AG08395 (cell line): ENCODE data around the gene FIZ1.
"Not testable (repeated sequence)": the region's sequence is repeated elsewhere in the genome, so short reads cannot be mapped to it uniquely, and the experiment has no call there.

Source experiments
- DNase-seq: peaks from one replicate; pipeline ENCODE4 v3.0.0; 2012; ENCODE audit warnings: mixed read lengths, low spot score

The FIZ1 gene

DNA sequence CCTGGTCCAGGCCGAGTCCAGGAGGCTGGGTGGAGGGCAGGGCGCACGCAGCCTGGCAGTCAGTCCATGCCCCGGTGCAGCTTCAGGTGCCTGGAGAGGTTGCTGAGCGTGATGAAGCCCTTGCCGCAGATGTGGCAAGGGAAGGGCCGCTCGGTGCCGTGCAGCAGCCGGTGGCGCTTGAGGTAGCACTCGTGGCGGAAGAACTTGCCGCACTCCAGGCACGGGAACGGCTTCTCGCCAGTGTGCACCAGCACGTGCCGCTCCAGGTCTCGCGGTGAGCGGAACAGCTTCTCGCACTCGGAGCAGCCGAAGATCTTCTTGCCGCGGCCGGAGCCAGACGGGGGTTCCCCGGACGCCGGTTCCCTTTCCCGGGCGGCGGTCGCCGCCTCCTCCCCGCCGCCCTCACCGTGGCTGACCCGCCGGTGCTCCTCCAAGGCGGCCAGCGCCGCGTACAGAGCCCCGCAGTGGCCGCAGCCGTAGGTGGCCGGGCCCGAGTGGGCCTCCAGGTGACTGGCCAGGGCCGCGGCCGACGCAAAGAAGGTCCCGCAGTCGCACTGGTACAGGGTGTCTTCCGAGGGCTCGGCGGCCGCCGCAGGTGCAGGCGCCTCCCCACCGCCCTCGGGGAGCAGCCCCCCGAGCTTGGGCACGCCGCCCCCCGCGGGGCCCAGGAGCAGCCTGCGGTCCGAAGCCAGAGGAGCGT is 6.8 kb downstream of the FIZ1 start:
- no peak for DNase-seq

DNA sequence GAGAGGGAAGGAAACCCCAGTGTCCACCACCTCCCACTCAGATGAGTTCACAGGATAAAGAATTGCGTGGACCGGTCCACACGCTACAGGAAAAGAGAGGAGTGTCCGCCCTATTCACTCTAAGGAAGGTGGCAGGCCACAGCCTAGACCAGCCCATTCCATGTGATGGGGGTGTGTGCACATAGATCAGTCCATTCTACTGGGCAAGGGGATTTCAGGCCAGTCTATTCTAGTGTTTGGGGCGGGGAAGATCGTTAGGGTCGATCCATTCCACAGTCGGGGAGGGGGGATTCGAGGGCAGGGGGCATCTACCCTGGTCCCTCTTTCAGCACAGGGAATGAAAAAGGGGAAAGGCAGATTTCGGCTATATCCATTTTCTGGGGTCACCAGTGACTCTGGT is 7.8 kb downstream of the FIZ1 start:
- DNase-seq: no peak

DNA sequence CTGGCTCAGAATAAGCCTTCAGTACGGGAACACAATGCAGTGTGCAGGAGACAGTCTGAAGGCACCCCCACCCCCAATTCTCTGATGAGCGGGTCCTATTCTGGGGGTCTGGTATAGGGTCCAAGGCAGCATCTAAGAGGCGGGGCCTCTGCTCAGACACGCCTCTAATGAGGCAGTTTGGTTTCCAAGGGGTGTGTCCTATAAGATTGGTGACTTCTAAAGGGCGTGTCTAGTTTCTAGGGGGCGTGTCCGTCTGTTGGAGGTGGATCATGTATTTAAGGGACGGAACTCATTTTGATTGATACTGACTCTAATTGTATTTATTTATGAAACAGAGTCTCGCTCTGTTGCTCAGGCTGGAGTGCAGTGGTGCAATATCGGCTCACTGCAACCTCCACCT is 8.7 kb downstream of the FIZ1 start:
- no peak for DNase-seq

DNA sequence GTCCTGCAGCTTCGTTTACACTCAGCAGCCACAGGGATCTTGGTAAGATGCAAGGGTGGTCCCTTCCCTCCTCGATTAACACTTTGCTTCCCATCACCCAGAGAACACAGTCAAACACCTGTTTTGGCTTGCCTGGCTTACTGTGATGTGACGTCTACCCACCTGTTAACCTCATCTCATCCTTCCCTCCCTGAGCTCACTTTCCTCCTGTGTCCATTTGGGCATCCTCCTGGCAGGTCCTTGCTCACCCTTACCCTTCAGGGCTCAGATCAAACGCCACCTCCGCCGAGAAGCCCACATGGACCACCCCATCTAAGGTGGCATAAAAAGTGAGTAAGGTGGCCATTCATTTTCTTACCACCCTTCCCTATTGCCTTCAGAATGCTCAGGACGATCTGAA is 9.2 kb downstream of the FIZ1 start:
- no peak for DNase-seq

DNA sequence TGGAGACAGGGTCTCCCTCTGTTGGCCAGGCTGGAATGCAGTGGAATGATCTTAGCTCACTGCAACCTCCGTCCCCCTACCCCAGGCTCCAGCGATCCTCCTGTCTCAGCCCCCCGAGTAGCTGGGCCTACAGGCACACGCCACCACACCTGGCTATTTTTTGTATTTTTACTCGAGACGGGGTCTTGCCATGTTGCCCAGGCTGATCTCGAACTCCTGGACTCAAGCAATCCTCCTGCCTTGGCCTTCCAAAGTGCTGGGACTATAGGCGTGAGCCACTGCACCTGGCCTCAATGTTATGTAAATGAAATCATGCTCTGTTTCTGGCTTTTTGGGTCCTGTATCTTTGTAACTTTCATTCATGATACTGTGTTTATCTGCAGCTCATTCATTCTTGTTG is 10.6 kb downstream of the FIZ1 start:
- DNase-seq: no peak

- peak; percentile 96 for DNase-seq
These were observed 12.2 kb downstream of the FIZ1 start for GRCh38 chr19:55586976-55587668.

GRCh38 chr19:55585658-55586339 is 13.5 kb downstream of the FIZ1 start:
- DNase-seq: peak; percentile 52

DNA sequence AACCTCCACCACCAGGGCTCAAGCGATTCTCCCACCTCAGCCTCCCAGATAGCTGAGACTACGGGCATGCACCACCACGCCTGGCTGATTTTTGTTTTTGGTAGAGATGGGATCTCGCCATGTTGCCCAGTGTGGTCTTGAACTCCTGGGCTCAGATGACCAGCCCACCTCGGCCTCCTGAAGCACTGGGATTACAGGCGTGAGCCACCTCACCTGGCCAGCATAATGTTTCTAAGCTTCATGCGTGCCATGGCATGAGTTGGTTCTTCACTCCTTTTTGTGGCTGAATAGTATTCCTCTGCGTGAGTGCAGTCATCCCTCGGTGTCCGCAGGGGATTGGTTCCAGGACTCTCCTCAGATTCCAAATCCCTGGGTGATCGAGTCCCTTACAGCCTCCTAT is 14.4 kb downstream of the FIZ1 start:
- no peak for DNase-seq

DNA sequence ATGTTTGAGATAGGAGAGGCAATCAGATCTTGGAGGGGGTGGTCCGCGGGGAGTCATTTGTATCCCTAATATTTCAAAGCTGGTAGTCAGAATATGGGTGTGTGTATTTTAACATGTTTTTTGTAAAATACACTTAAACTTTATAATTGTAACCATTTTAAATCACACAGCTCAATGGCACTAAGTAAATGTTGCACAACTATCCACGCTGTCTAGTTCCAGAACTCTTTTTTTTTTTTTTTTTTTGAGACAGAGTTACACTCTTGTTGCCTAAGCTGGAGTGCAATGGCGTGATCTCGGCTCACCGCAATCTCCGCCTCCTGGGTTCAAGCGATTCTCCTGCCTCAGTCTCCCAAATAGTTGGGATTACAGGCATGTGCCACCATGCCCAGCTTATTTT is 15.4 kb downstream of the FIZ1 start:
- DNase-seq: not testable (repeated sequence)

GRCh38 chr19:55582284-55582683 is 17.0 kb downstream of the FIZ1 start:
- DNase-seq: not testable (repeated sequence)

GRCh38 chr19:55581823-55582223 is 17.5 kb downstream of the FIZ1 start:
- no peak for DNase-seq

GRCh38 chr19:55581145-55581822 is 18.0 kb downstream of the FIZ1 start:
- no peak for DNase-seq

DNA sequence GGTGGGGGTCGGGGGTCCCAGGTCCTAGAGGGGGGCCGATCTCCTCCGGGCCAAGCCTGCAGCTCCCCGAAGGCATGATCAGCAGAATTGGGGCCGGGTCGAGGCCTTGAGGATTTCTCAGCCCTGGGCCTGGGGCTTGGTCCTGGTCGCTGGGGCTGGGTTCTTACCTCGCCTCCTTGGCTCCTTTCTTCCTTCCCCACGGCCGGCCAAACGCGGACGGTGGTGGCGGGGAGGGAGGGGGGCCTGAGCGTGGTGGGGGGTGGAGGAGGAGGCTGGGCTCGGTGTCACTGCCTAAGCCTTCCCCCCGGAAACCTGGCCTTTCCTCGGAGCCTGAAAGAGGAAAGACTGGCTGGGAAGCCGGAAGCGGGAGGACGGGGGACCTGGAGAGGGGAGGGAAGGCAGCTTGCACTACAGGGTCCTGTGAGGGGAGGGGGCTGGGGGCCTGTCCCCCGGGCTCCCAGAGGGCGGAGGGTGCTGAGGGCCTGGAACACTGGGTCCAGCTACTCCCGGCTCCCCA is 18.6 kb downstream of the FIZ1 start, which contains the start of gene ZNF579:
TSS of gene ZNF579 (minus strand) at position 221 of the 517 bp plus-strand sequence. CDS start 1,209 bp downstream, outside the sequence.
- DNase-seq: peak; percentile 92

GRCh38 chr19:55579766-55580621 is 19.3 kb downstream of the FIZ1 start:
- DNase-seq: peak; percentile 31

DNA sequence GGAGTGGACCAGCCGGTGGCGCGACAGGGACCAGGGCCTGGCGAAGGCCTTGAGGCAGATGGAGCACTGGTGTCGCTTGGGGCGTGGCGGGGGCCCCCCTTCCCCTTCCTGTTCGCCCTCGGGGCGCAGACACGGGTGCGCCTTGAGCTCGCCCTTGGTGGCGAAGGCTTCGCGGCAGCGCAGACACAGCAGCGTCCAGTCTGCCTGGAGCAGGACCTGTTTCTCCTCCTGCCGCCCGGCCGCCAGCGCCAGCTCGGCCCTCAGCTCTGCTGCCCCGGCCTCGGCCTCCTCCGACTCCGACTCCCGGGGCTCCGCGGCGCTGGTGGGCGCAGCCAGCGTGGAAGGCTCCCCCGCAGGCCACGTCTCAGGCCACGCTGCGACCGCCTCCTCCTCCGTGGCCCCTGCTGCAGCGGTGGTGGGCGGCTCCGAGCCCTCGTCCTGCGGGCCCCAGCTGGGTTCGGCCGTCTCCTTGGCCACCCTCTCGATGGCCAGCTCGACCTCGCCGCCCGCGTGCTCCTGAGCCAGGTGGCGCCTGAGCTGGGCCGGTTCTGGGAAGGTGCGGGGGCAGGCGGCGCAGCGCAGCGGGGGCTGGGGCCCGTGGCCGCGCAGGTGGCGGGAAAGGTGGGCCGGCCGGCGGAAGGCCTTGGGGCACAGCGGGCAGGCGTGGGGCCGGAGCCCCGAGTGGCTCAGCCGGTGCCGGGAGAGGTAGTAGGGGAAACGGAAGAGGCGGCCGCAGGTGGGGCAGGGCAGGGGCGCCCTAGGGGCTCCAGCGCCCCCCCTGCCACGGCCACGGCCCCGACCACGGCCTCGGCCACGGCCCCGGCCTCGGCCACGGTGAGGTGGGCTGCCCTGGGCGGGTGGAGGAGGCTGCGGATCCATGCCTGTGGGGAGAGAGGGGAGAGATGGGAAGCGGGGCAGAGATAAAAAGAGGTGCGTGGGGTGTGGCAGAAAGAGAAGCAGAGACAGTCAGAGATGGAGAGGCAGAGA is 20.3 kb downstream of the FIZ1 start:
- no peak for DNase-seq

- no peak for DNase-seq
These were observed 21.1 kb downstream of the FIZ1 start for GRCh38 chr19:55578031-55578760.

DNA sequence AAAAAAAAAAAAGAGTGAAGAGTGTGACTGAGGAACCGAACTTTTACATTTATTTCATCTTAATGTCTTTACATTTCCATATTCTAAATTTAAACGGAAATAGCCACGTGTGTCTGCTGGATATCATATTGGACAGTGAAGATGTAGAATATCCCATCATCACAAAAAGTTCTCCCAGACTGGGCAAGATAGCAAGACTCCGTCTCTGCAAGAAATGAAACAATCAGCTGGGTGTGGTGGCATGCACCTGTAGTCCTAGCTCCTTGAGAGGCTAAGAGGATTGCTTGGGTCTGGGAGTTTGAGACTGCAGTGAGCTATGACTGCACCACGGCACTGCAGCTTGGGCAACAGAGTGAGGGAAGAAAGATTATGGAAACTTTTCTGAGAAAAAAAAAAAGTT is 22.6 kb downstream of the FIZ1 start:
- DNase-seq: no peak

DNA sequence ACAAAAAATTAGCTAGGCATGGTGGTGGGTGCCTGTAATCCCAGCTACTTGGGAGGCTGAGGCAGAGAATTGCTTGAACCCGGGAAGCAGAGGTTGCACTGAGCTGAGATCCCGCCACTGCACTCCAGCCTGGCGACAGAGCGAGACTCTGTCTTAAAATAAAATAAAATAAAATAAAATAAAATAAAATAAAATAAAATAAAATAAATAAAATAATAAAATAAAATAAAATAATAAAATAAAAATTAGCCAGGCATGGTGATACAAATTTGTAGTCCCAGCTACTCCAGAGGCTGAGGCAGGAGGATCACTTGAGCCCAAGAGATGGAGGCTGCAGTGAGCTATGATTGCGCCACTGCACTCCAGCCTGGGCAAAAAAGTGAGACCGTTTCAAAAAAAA is 25.4 kb downstream of the FIZ1 start:
- DNase-seq: not testable (repeated sequence)

DNA sequence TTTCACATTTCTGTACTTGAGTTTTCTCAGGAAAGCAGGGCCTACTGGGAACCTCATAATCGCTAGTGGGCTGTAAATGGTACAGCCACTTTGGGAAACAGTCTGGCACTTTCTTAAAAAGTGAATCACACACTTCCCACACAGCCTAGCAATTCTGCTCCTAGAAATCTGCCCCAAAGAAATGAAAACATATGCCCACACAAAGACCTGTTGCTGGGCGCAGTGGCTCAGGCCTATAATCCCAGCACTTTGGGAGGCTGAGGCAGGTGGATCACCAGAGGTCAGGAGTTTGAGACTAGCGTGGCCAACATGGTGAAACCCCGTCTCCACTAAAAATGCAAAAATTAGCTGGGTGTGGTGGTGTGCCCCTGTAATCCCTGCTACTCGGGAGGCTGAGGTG is 29.8 kb downstream of the FIZ1 start:
- not testable (repeated sequence) for DNase-seq
